Endothelial cell (in vitro differentiated cells): ENCODE results near the gene COASY. TPM values are rescaled to one million over a fixed set of nuclear protein-coding genes. Genes with fewer than 3 reads are reported as not detected.
"Not testable (repeated sequence)": the region's sequence is repeated elsewhere in the genome, so short reads cannot be mapped to it uniquely, and the experiment has no call there.

ENCODE experiments used
- DNase-seq: peaks from one replicate; pipeline ENCODE4 v3.0.0; 2021; ENCODE audit warnings: low spot score
- H3K27ac Mint-ChIP-seq: one replicate; pipeline ENCODE4 v1.8.0; 2021; ENCODE audit warnings: mixed read lengths, inconsistent platforms; ENCODE audit not compliant: unreplicated experiment
- H3K27me3 Mint-ChIP-seq: one replicate; pipeline ENCODE4 v1.8.0; 2021; ENCODE audit warnings: mild to moderate bottlenecking, moderate library complexity, mixed read lengths, inconsistent platforms; ENCODE audit not compliant: unreplicated experiment
- H3K36me3 Mint-ChIP-seq: one replicate; pipeline ENCODE4 v1.8.0; 2021; ENCODE audit warnings: mild to moderate bottlenecking, low read depth, mixed read lengths, inconsistent platforms; ENCODE audit not compliant: unreplicated experiment
- H3K4me1 Mint-ChIP-seq: one replicate; pipeline ENCODE4 v1.8.0; 2021; ENCODE audit warnings: mild to moderate bottlenecking, mixed read lengths, inconsistent platforms; ENCODE audit not compliant: unreplicated experiment
- H3K4me3 Mint-ChIP-seq: one replicate; pipeline ENCODE4 v1.8.0; 2021; ENCODE audit warnings: mild to moderate bottlenecking, mixed read lengths, inconsistent platforms; ENCODE audit not compliant: unreplicated experiment
- H3K9me3 Mint-ChIP-seq: one replicate; pipeline ENCODE4 v1.8.0; 2021; ENCODE audit warnings: mixed read lengths, inconsistent platforms; ENCODE audit not compliant: unreplicated experiment
- total RNA-seq: library from RNA; stranded (reverse); fragmentation: NEBNext Ultra II Directional; extraction: Animal tissue kit (Norgen Biotek cat#: 25700); gene quantifications from one replicate; pipeline ENCODE4 v1.2.1, GENCODE V29; 2021; ENCODE audit not compliant: unreplicated experiment
- TF ChIP-seq, protein P1 (sequence below): fragments of 200-600 bp; sonication (generic); IDR thresholded peaks from one replicate; pipeline ENCODE4 v1.5.0; 2021; ENCODE audit warnings: antibody characterized with exemption; ENCODE audit not compliant: unreplicated experiment

COASY gene
- total RNA-seq, 1 donor from 2014 or later = 66.3 TPM

DNA sequence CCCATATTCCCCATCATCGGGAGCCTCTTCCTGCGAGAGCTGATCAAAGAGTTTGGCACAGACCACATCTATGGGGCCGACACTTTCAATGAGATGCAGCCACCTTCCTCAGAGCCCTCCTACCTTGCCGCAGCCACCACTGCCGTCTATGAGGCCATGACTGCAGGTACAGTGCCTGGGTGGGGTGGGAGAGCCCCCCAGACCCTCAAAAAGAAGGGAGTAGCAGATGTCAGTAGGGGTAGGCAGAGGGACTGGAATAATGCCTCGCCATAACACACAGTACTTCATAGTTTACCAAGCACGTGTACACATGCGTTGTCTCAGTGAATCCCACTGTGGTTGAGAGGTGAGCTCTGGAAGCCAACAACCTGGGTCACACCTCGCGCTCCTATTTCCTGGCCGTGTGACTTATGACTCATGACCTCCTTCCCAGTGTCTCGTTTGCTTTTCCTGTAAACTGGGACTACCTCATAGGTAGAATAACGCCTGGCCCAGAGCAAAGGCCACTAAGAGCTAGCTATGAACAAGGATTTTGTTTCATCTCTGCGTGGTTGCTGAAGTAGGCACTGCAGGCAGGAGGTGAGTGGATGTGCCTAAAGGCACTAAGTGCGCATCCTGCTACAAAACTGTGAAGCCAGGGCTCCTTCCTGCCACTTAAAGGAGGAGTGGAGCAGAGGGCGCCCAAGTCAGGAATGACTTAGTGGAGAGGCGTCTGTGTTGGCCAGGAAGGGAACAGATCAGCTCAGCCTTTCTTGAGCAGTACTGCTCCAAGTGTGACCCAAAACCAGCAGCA, 20.7 kb upstream of the COASY start:
- H3K9me3 Mint-ChIP-seq = no peaks in the 10 kb centered on the region
- no peak overlapping the region for H3K4me3 Mint-ChIP-seq
- H3K27me3 Mint-ChIP-seq = peaks cover 13% of the 10 kb centered on the region
- H3K4me1 Mint-ChIP-seq = peaks cover 10% of the 10 kb centered on the region
- peaks cover 15% of the 10 kb centered on the region for H3K36me3 Mint-ChIP-seq
- peak overlapping the region; percentile 64 for H3K27ac Mint-ChIP-seq
- DNase-seq = no peak
- TF ChIP-seq, protein P1, sequence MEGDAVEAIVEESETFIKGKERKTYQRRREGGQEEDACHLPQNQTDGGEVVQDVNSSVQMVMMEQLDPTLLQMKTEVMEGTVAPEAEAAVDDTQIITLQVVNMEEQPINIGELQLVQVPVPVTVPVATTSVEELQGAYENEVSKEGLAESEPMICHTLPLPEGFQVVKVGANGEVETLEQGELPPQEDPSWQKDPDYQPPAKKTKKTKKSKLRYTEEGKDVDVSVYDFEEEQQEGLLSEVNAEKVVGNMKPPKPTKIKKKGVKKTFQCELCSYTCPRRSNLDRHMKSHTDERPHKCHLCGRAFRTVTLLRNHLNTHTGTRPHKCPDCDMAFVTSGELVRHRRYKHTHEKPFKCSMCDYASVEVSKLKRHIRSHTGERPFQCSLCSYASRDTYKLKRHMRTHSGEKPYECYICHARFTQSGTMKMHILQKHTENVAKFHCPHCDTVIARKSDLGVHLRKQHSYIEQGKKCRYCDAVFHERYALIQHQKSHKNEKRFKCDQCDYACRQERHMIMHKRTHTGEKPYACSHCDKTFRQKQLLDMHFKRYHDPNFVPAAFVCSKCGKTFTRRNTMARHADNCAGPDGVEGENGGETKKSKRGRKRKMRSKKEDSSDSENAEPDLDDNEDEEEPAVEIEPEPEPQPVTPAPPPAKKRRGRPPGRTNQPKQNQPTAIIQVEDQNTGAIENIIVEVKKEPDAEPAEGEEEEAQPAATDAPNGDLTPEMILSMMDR = no peak

DNA sequence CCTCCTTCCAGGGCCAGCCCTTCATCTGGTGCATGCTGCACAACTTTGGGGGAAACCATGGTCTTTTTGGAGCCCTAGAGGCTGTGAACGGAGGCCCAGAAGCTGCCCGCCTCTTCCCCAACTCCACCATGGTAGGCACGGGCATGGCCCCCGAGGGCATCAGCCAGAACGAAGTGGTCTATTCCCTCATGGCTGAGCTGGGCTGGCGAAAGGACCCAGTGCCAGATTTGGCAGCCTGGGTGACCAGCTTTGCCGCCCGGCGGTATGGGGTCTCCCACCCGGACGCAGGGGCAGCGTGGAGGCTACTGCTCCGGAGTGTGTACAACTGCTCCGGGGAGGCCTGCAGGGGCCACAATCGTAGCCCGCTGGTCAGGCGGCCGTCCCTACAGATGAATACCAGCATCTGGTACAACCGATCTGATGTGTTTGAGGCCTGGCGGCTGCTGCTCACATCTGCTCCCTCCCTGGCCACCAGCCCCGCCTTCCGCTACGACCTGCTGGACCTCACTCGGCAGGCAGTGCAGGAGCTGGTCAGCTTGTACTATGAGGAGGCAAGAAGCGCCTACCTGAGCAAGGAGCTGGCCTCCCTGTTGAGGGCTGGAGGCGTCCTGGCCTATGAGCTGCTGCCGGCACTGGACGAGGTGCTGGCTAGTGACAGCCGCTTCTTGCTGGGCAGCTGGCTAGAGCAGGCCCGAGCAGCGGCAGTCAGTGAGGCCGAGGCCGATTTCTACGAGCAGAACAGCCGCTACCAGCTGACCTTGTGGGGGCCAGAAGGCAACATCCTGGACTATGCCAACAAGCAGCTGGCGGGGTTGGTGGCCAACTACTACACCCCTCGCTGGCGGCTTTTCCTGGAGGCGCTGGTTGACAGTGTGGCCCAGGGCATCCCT, 18.5 kb upstream of the COASY start:
- TF ChIP-seq, protein P1 = no peak
- Mint-ChIP-seq H3K27ac (no peak overlapping the region), H3K4me1 (peaks cover 10% of the 10 kb centered on the region), H3K27me3 (peaks cover 14% of the 10 kb centered on the region), H3K4me3 (no peak overlapping the region), H3K36me3 (peaks cover 12% of the 10 kb centered on the region), H3K9me3 (no peaks in the 10 kb centered on the region)
- DNase-seq = no peak

DNA sequence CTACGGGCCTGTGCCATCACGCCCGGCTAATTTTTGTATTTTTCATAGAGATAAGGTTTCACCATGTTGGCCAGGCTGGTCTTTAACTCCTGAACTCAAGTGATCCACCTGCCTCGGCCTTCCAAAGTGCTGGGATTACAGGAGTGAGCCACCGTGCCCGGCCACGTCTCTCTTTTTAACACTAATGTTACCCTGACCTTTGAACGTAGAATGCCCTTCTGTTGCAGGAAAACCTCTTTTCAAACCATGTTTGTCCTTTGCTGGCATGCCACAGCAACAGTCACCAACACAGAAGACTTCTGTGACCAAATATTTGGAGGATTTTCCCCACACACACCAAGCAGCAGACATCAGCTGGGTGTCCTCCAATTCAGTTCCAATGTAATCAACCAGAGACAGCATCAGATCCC, 17.1 kb upstream of the COASY start:
- Mint-ChIP-seq H3K9me3 (no peaks in the 10 kb centered on the region), H3K36me3 (peaks cover 5% of the 10 kb centered on the region), H3K4me1 (peaks cover 13% of the 10 kb centered on the region), H3K27me3 (peaks cover 16% of the 10 kb centered on the region), H3K4me3 (no peak overlapping the region), H3K27ac (peak overlapping the region; percentile 50)
- TF ChIP-seq, protein P1 = no peak
- DNase-seq = no peak

DNA sequence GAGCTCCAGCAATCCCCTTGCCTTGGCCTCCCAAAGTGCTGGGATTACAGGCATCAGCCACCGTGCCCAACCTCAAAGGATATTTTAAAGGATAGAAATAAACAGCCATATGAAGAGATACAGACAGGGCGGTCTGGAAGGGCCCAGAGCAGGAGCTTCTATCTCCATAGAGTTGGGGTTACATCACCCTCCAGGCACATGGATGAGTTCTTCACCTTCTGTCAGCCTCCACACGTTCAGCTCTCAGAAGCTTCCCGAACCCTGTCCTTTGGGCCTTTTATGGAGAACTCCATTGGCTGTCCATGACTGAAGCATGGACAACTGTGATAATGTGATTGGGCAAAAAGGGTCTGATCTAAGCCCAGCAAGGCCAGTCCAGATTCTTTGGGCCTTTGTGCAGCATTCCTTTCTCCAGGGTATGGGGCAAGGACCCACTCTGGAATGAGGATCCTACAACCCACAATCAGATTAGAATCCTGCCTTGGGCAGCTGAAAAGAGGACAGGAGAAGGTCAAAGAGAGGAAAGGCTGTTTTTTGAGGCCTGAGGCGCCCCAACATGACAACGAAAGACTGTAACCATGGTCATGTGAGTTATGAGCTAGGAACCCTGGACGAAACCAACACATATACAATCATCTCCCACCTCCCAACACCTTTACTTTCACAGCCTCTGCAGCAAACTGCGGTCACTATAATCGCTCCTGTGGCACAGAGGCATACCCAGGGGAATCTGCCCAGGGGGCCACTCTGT, 16.0 kb upstream of the COASY start:
- Mint-ChIP-seq H3K4me1 (peaks cover 11% of the 10 kb centered on the region), H3K27me3 (peaks cover 11% of the 10 kb centered on the region)
- not testable (repeated sequence) for H3K4me3 Mint-ChIP-seq, H3K9me3 Mint-ChIP-seq, H3K27ac Mint-ChIP-seq, H3K36me3 Mint-ChIP-seq, DNase-seq

DNA sequence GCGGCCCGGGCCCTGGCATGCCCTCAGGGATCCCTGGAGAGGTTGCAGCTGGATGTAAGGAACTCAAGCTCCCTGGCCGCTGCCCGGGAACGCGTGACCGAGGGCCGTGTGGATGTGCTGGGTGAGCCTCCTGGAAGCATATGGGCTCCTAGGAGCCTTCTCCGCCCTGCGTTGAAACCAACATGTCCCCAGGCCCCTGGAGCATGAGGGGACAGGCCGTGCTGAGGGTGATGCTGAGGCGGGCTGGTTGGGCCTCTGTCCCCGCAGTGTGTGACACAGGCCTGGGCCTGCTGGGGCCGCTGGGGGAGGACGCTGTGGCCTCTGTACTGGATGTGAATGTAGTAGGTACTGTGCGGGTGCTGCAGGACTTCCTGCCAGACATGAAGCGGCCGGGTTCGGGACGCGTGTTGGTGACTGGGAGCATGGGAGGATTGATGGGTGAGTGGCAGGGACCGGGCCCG, 14.9 kb upstream of the COASY start:
- no peak overlapping the region for H3K4me3 Mint-ChIP-seq

More for the DNA sequence above, 14.9 kb upstream of the COASY start:
- TF ChIP-seq, protein P1 = no peak
- Mint-ChIP-seq H3K27me3 (peaks cover 9% of the 10 kb centered on the region), H3K4me1 (peaks cover 7% of the 10 kb centered on the region), H3K36me3 (no peaks in the 10 kb centered on the region), H3K27ac (no peak overlapping the region), H3K9me3 (no peaks in the 10 kb centered on the region)
- no peak for DNase-seq
